Measurements from ENCODE around the gene STIM1. TPM values are rescaled to one million over a fixed set of nuclear protein-coding genes. Genes with fewer than 3 reads are reported as not detected.

STIM1 gene
- polyA plus RNA-seq, 1 donor from 2014 or later = 22.1 TPM

DNA sequence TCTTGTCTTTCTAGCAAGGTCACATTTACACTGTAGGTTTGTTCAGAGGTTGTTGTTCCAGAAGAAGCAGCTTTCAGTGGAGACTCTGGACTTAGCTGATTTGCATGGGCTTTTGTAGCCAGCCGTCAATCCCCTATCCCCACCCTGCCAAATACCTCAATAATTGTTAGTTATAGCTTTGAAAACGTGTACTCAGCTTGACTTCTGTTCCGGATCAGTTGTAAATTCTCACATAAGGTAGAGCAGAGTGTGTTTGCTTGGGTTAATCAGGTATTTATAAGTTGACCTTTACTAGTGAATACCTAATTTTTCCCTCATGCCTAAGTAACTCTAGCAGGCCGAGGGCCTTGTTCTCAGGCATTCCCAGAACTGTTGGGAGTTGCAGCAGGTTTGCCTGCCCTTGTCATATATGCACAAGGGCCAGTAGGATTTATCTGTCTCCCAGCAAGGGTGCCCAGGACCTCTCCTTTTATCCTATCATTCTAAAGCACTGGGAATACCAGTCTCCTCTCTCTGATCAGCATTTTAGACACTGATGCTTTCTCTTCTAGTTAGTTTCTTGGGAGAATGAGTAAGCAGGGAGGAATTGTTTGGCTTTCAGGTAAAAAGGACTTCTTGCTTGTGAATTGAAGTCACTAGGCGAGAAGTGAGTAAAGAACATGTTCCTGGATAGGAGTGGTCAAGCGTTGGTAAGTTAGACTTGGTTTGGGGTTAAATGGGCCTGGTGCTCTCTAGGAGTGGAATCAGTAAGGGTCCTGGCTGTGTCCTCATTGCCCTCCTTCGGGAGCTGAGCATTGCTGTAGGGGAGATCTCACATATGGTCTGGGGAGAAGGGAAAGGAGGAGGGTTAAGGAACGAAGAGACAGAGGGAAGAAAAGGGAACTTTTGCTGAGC, 22.1 kb downstream of the STIM1 start:
- Mint-ChIP-seq H3K4me1 (peaks cover 61 to 71% (median 65%) of the 10 kb centered on the region in 3 donors), H3K9me3 (no peaks in the 10 kb centered on the region), H3K36me3 (no peaks in the 10 kb centered on the region), H3K27me3 (no peaks in the 10 kb centered on the region), H3K4me3 (peak overlapping the region in 2 of 4 donors; percentile 76 to 88), H3K27ac (peak overlapping the region; percentile 20 to 80 (median 68))

DNA sequence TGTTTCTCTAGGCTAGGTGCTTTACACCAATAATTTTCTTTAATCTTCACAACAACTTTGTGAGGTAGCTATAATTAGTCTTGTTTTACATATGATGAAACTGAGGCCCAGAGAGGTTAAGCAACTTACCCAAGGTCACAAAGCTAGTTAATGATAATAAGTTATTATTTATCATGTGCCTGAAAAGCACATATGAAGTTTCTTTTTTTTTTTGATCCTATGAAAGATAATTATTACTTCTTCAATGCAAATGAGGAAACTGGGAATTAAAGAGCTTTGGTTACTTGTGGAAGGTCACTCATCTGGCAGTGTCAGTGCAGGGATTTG, 22.8 kb downstream of the STIM1 start:
- Mint-ChIP-seq H3K4me1 (peaks cover 65 to 74% (median 70%) of the 10 kb centered on the region in 3 donors), H3K4me3 (peak overlapping the region in 2 of 4 donors; percentile 76 to 88), H3K9me3 (no peaks in the 10 kb centered on the region), H3K36me3 (no peaks in the 10 kb centered on the region), H3K27ac (peak overlapping the region; percentile 20 to 68 (median 60)), H3K27me3 (no peaks in the 10 kb centered on the region)

DNA sequence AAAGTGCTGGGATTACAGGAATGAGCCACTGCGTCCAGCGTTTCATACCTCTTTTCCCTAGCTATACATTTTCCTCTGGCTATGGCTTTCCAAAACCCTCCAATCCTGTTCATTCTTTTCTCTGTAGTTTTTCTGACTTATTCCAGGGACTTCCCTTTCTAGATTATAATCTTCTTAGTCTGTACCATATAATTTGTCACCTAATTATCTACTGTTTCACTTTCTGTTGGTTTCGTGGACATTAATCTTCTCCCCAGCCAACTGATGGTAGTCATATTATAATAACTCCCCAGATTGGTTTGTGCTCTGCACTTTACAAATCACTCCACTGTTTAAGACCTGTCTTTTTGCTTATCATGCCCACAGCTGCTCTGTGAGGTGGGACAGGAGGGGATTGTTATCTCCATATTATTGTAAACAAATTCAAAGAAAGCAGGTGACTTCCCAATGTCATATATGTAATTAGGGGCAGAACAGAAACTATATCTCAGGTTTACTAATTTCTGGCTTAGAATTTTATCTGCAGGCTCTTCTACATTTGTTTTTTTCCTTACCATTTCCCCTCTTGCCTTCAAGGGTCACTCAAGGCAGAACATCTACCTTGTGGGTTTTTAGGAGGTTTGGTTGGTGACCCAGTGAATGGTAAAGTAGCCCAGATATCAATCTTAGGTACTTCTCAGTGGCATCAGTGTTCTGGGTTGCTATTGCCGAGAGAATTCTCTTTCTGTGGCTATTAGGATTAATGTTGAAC, 23.9 kb downstream of the STIM1 start:
- no peaks in the 10 kb centered on the region for H3K9me3 Mint-ChIP-seq
- no peaks in the 10 kb centered on the region for H3K36me3 Mint-ChIP-seq
- peak overlapping the region; percentile 3 to 52 (median 6) for H3K4me3 Mint-ChIP-seq
- peaks cover 64 to 71% (median 70%) of the 10 kb centered on the region in 3 donors for H3K4me1 Mint-ChIP-seq
- no peaks in the 10 kb centered on the region for H3K27me3 Mint-ChIP-seq
- peak overlapping the region; percentile 70 to 98 (median 92) for H3K27ac Mint-ChIP-seq

DNA sequence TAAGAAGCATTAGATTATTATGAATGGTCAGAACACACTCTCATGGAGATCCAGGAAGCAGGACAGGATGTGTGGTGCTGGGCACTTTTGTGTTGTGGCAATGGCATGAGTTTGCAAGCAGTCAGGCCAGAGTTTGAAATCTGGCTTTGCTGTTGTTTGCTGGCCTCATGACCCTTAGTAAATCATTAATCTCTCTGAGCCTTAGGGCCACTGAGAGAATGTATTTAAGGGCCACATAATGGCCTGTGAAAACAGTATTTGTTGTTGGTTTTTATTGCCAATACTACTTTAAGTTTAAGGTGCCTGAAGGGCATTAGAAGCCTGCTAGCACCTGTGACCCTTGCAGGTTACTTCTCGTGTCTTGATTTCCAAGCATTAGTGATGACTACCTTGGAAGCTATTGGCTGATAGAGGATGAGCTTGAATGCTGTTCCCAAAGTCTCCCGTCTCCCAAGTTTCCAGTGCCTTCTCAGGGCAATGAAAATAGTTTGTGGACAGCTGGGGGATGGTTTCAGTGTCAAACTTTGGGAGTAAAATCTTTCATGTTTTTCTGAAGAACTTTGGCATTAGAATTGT, 24.6 kb downstream of the STIM1 start:
- no peaks in the 10 kb centered on the region for H3K36me3 Mint-ChIP-seq
- peak overlapping the region; percentile 70 to 98 (median 92) for H3K27ac Mint-ChIP-seq
- peak overlapping the region; percentile 3 to 86 (median 69) for H3K4me3 Mint-ChIP-seq
- no peaks in the 10 kb centered on the region for H3K9me3 Mint-ChIP-seq
- H3K27me3 Mint-ChIP-seq = no peaks in the 10 kb centered on the region
- peaks cover 61 to 66% (median 64%) of the 10 kb centered on the region in 3 donors for H3K4me1 Mint-ChIP-seq

- Mint-ChIP-seq H3K9me3 (no peaks in the 10 kb centered on the region), H3K36me3 (no peaks in the 10 kb centered on the region), H3K27me3 (no peaks in the 10 kb centered on the region), H3K27ac (peak overlapping the region; percentile 70 to 98 (median 92)), H3K4me3 (peak overlapping the region; percentile 53 to 86 (median 70)), H3K4me1 (peaks cover 61 to 65% (median 63%) of the 10 kb centered on the region in 3 donors)
Measured at GRCh38 chr11:3880724-3881123, 25.3 kb downstream of the STIM1 start.

DNA sequence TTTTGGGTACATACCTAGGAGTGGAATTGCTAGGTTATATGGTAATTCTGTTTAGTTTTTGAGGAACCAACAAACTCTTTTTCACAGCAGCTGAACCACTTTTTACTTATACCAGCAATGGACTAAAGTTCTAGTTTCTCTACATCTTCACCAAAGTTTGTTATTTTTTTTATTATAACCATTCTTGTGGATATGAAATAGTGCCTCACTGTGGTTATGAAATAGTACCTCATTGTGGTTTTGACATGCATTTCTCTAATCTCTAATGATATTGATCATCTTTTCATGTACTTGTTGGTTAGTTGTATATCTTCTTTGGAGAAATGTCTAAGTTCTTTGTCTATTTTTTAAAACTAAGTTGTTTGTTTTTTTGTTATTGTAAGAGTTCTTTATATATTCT, 27.2 kb downstream of the STIM1 start:
- Mint-ChIP-seq H3K9me3 (no peaks in the 10 kb centered on the region), H3K4me3 (no peak overlapping the region), H3K36me3 (no peaks in the 10 kb centered on the region), H3K27ac (no peak overlapping the region), H3K4me1 (peaks cover 55 to 61% (median 59%) of the 10 kb centered on the region in 3 donors), H3K27me3 (no peaks in the 10 kb centered on the region)

- no peaks in the 10 kb centered on the region for H3K27me3 Mint-ChIP-seq
- peak overlapping the region in 1 of 4 donors; percentile 65 for H3K4me3 Mint-ChIP-seq
- no peaks in the 10 kb centered on the region for H3K9me3 Mint-ChIP-seq
- H3K4me1 Mint-ChIP-seq = peaks cover 48 to 53% (median 53%) of the 10 kb centered on the region in 3 donors
- H3K36me3 Mint-ChIP-seq = no peaks in the 10 kb centered on the region
- H3K27ac Mint-ChIP-seq = no peak overlapping the region
Measured at GRCh38 chr11:3885855-3886254, 30.4 kb downstream of the STIM1 start.

GRCh38 chr11:3886985-3887384, 31.5 kb downstream of the STIM1 start:
- Mint-ChIP-seq H3K9me3 (no peaks in the 10 kb centered on the region), H3K27ac (no peak overlapping the region), H3K36me3 (no peaks in the 10 kb centered on the region), H3K4me3 (peak overlapping the region in 3 of 4 donors; percentile 28 to 77 (median 67)), H3K4me1 (peaks cover 51 to 53% (median 52%) of the 10 kb centered on the region in 3 donors), H3K27me3 (no peaks in the 10 kb centered on the region)

DNA sequence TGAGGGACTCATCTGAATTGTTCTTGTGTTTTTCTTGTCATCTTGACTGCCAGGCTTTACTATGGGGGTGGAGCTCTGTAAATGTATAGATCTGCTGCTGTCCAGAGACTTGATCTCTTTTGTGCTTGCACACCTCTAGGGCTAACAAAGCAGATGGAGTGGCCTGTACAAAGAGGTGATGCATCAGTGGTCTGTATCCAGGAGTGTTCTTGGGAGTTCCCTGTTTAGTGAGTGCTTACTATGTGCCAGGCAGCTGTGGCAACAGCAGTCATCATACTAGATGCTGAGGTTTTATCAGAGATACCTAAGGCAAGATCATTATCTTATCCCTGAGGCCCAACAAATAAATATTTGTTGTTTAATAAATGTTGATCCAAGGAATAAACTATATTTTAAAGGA, 33.4 kb downstream of the STIM1 start:
- H3K9me3 Mint-ChIP-seq = no peaks in the 10 kb centered on the region
- H3K27ac Mint-ChIP-seq = peak overlapping the region in 1 of 3 donors; percentile 74
- H3K4me3 Mint-ChIP-seq = peak overlapping the region in 1 of 4 donors; percentile 55
- no peaks in the 10 kb centered on the region for H3K27me3 Mint-ChIP-seq
- peaks cover 51 to 63% (median 52%) of the 10 kb centered on the region in 3 donors for H3K4me1 Mint-ChIP-seq
- H3K36me3 Mint-ChIP-seq = no peaks in the 10 kb centered on the region

DNA sequence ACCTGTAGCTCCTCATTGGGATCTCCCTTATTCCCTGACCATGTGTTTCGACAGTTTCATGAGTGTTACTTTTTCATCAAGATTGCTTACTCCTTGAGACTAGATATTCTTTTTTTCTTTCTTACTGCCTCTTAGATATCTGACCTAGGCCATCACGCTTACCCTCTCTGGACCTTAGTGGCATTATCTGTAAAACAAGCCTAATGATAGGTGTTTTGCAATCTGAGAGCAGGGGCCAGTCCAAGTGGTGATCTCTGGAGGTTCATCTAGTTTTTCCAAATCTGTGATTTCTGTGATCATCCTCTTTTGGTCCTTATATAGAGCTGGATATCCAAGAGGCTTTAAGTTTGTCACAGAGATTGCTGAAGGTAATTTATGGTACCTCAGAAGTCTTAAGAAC, 34.5 kb downstream of the STIM1 start:
- Mint-ChIP-seq H3K27ac (peak overlapping the region in 1 of 3 donors; percentile 4), H3K4me1 (peaks cover 52 to 66% (median 54%) of the 10 kb centered on the region in 3 donors)

GRCh38 chr11:3890806-3891205, 35.3 kb downstream of the STIM1 start:
- Mint-ChIP-seq H3K4me3 (peak overlapping the region in 2 of 4 donors; percentile 62 to 91), H3K27ac (no peak overlapping the region), H3K27me3 (no peaks in the 10 kb centered on the region), H3K36me3 (no peaks in the 10 kb centered on the region), H3K9me3 (no peaks in the 10 kb centered on the region), H3K4me1 (peaks cover 56 to 70% (median 57%) of the 10 kb centered on the region in 3 donors)

More for the DNA sequence above, 34.5 kb downstream of the STIM1 start:
- Mint-ChIP-seq H3K36me3 (no peaks in the 10 kb centered on the region), H3K9me3 (no peaks in the 10 kb centered on the region), H3K27me3 (no peaks in the 10 kb centered on the region), H3K4me3 (peak overlapping the region in 2 of 4 donors; percentile 1 to 91)

GRCh38 chr11:3891751-3892150, 36.3 kb downstream of the STIM1 start:
- H3K9me3 Mint-ChIP-seq = no peaks in the 10 kb centered on the region
- no peaks in the 10 kb centered on the region for H3K27me3 Mint-ChIP-seq
- H3K4me1 Mint-ChIP-seq = peaks cover 59 to 74% (median 61%) of the 10 kb centered on the region in 3 donors
- no peaks in the 10 kb centered on the region for H3K36me3 Mint-ChIP-seq
- peak overlapping the region in 1 of 3 donors; percentile 58 for H3K27ac Mint-ChIP-seq
- no peak overlapping the region for H3K4me3 Mint-ChIP-seq

DNA sequence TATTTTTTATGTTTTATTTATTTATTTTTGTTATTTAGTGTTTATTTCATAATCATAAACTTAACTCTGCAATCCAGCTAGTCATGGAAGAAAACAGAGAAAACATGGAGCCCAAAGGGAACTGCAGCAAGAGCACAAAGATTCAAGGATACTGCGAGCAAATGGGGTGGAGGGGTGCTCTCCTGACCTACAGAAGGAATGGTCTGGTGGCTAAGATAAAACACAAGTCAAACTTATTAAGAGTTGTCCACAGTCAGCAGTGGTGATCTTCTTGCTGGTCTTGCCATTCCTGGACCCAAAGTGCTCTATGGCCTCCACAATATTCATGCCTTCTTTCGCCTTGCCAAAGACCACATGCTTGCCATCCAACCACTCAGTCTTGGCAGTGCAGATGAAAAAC, 36.7 kb downstream of the STIM1 start:
- H3K4me1 Mint-ChIP-seq = peaks cover 59 to 72% (median 60%) of the 10 kb centered on the region in 3 donors
- no peaks in the 10 kb centered on the region for H3K9me3 Mint-ChIP-seq
- no peaks in the 10 kb centered on the region for H3K27me3 Mint-ChIP-seq
- peak overlapping the region in 1 of 3 donors; percentile 76 for H3K27ac Mint-ChIP-seq
- no peak overlapping the region for H3K4me3 Mint-ChIP-seq
- H3K36me3 Mint-ChIP-seq = no peaks in the 10 kb centered on the region

- H3K9me3 Mint-ChIP-seq = no peaks in the 10 kb centered on the region
- H3K4me3 Mint-ChIP-seq = peak overlapping the region; percentile 40 to 90 (median 79)
- H3K27ac Mint-ChIP-seq = peak overlapping the region in 2 of 3 donors; percentile 75 to 85
- no peaks in the 10 kb centered on the region for H3K27me3 Mint-ChIP-seq
- no peaks in the 10 kb centered on the region for H3K36me3 Mint-ChIP-seq
- peaks cover 50 to 64% (median 51%) of the 10 kb centered on the region in 3 donors for H3K4me1 Mint-ChIP-seq
Measured at GRCh38 chr11:3893311-3893710, 37.8 kb downstream of the STIM1 start.
